HG02973 (cell line): Measurements from ENCODE around the gene DNAJA3.

ENCODE experiments used
- ATAC-seq: cut with Tn5 transposase; IDR thresholded peaks from one replicate; pipeline ENCODE4 v1.9.1; 2021; ENCODE audit warnings: moderate library complexity; ENCODE audit not compliant: unreplicated experiment

The DNAJA3 gene

GRCh38 chr16:4433228-4433627, 7.6 kb downstream of the DNAJA3 start:
- ATAC-seq, result no peak

- ATAC-seq, result no peak
Measured at GRCh38 chr16:4433914-4434787, 8.5 kb downstream of the DNAJA3 start.

- no peak for ATAC-seq
Measured at GRCh38 chr16:4435337-4436067, 9.8 kb downstream of the DNAJA3 start.

- ATAC-seq, result no peak
Measured at GRCh38 chr16:4437366-4437765, 11.7 kb downstream of the DNAJA3 start.

- no peak for ATAC-seq
Measured at GRCh38 chr16:4442371-4442770, 16.7 kb downstream of the DNAJA3 start.

GRCh38 chr16:4443271-4443670, 17.6 kb downstream of the DNAJA3 start:
- ATAC-seq, result no peak

GRCh38 chr16:4443986-4444385, 18.3 kb downstream of the DNAJA3 start:
- no peak for ATAC-seq

GRCh38 chr16:4450430-4450829, 24.8 kb downstream of the DNAJA3 start:
- ATAC-seq, result no peak

- ATAC-seq, result no peak
Measured at GRCh38 chr16:4450931-4451519, 25.4 kb downstream of the DNAJA3 start.

GRCh38 chr16:4452674-4453073, 27.0 kb downstream of the DNAJA3 start:
- no peak for ATAC-seq

GRCh38 chr16:4454623-4455022, 29.0 kb downstream of the DNAJA3 start:
- no peak for ATAC-seq

GRCh38 chr16:4455081-4455480, 29.4 kb downstream of the DNAJA3 start:
- ATAC-seq, result no peak

GRCh38 chr16:4455951-4456350, 30.3 kb downstream of the DNAJA3 start:
- no peak for ATAC-seq

- ATAC-seq, result no peak
Measured at GRCh38 chr16:4460936-4461249, 35.2 kb downstream of the DNAJA3 start.

GRCh38 chr16:4461250-4462085, 35.8 kb downstream of the DNAJA3 start:
- ATAC-seq, result no peak

GRCh38 chr16:4463522-4464163, 38.0 kb downstream of the DNAJA3 start:
- no peak for ATAC-seq

GRCh38 chr16:4465977-4466779, 40.5 kb downstream of the DNAJA3 start:
- ATAC-seq, result no peak

GRCh38 chr16:4467916-4468315, 42.2 kb downstream of the DNAJA3 start:
- no peak for ATAC-seq

- ATAC-seq, result no peak
Measured at GRCh38 chr16:4468972-4469371, 43.3 kb downstream of the DNAJA3 start.

GRCh38 chr16:4471869-4472268, 46.2 kb downstream of the DNAJA3 start:
- ATAC-seq, result no peak
